ENCODE data around the gene PRKD2.

Gene PRKD2

GRCh38 chr19:46691104-46691503, 25.8 kb downstream of the PRKD2 start:
- H3K9ac ChIP-seq (ENCODE audit: low read length), result no peak overlapping the region
- no peak overlapping the region for H3K4me3 ChIP-seq (ENCODE audit: low read length)
- H3K4me1 ChIP-seq (ENCODE audit: control insufficient read depth, insufficient read depth, low read length), result no peaks in the 10 kb centered on the region
- peaks cover 28% of the 10 kb centered on the region for H3K36me3 ChIP-seq (ENCODE audit: control insufficient read depth, insufficient read depth, low read length)
- no peaks in the 10 kb centered on the region for H3K9me3 ChIP-seq (ENCODE audit: control insufficient read depth, low read length)
- H3K27me3 ChIP-seq (ENCODE audit: control insufficient read depth, insufficient read depth, low read length), result no peaks in the 10 kb centered on the region

GRCh38 chr19:46689358-46689757, 27.6 kb downstream of the PRKD2 start:
- H3K36me3 ChIP-seq (ENCODE audit: control insufficient read depth, insufficient read depth, low read length), result peaks cover 27% of the 10 kb centered on the region
- H3K9ac ChIP-seq (ENCODE audit: low read length), result no peak overlapping the region
- H3K4me1 ChIP-seq (ENCODE audit: control insufficient read depth, insufficient read depth, low read length), result no peaks in the 10 kb centered on the region
- H3K27me3 ChIP-seq (ENCODE audit: control insufficient read depth, insufficient read depth, low read length), result no peaks in the 10 kb centered on the region
- no peak overlapping the region for H3K4me3 ChIP-seq (ENCODE audit: low read length)
- no peaks in the 10 kb centered on the region for H3K9me3 ChIP-seq (ENCODE audit: control insufficient read depth, low read length)

- Histone ChIP-seq H3K36me3 (ENCODE audit: control insufficient read depth, insufficient read depth, low read length) (peaks cover 13% of the 10 kb centered on the region), H3K27me3 (ENCODE audit: control insufficient read depth, insufficient read depth, low read length) (no peaks in the 10 kb centered on the region), H3K4me3 (ENCODE audit: low read length) (no peak overlapping the region), H3K9ac (ENCODE audit: low read length) (no peak overlapping the region), H3K9me3 (ENCODE audit: control insufficient read depth, low read length) (no peaks in the 10 kb centered on the region), H3K4me1 (ENCODE audit: control insufficient read depth, insufficient read depth, low read length) (no peaks in the 10 kb centered on the region)
Measured at GRCh38 chr19:46687438-46688145, 29.3 kb downstream of the PRKD2 start.

- no peak overlapping the region for H3K9ac ChIP-seq (ENCODE audit: low read length)
- H3K36me3 ChIP-seq (ENCODE audit: control insufficient read depth, insufficient read depth, low read length), result no peaks in the 10 kb centered on the region
- no peaks in the 10 kb centered on the region for H3K9me3 ChIP-seq (ENCODE audit: control insufficient read depth, low read length)
- no peaks in the 10 kb centered on the region for H3K27me3 ChIP-seq (ENCODE audit: control insufficient read depth, insufficient read depth, low read length)
- H3K4me1 ChIP-seq (ENCODE audit: control insufficient read depth, insufficient read depth, low read length), result no peaks in the 10 kb centered on the region
- H3K4me3 ChIP-seq (ENCODE audit: low read length), result no peak overlapping the region
Measured at GRCh38 chr19:46685189-46685588, 31.7 kb downstream of the PRKD2 start.

GRCh38 chr19:46678110-46678732, 38.7 kb downstream of the PRKD2 start:
- Histone ChIP-seq H3K36me3 (ENCODE audit: control insufficient read depth, insufficient read depth, low read length) (peaks cover 18% of the 10 kb centered on the region), H3K9me3 (ENCODE audit: control insufficient read depth, low read length) (no peaks in the 10 kb centered on the region), H3K4me3 (ENCODE audit: low read length) (no peak overlapping the region)

GRCh38 chr19:46674416-46675178, 42.3 kb downstream of the PRKD2 start:
- Histone ChIP-seq H3K9ac (ENCODE audit: low read length) (no peak overlapping the region), H3K4me3 (ENCODE audit: low read length) (no peak overlapping the region), H3K4me1 (ENCODE audit: control insufficient read depth, insufficient read depth, low read length) (no peaks in the 10 kb centered on the region), H3K9me3 (ENCODE audit: control insufficient read depth, low read length) (no peaks in the 10 kb centered on the region), H3K27me3 (ENCODE audit: control insufficient read depth, insufficient read depth, low read length) (no peaks in the 10 kb centered on the region), H3K36me3 (ENCODE audit: control insufficient read depth, insufficient read depth, low read length) (peaks cover 18% of the 10 kb centered on the region)

More at GRCh38 chr19:46678110-46678732, 38.7 kb downstream of the PRKD2 start:
- no peaks in the 10 kb centered on the region for H3K27me3 ChIP-seq (ENCODE audit: control insufficient read depth, insufficient read depth, low read length)
- H3K4me1 ChIP-seq (ENCODE audit: control insufficient read depth, insufficient read depth, low read length), result no peaks in the 10 kb centered on the region
- H3K9ac ChIP-seq (ENCODE audit: low read length), result no peak overlapping the region

- Histone ChIP-seq H3K27me3 (ENCODE audit: control insufficient read depth, insufficient read depth, low read length) (no peaks in the 10 kb centered on the region), H3K4me3 (ENCODE audit: low read length) (no peak overlapping the region), H3K36me3 (ENCODE audit: control insufficient read depth, insufficient read depth, low read length) (peaks cover 8% of the 10 kb centered on the region), H3K9ac (ENCODE audit: low read length) (no peak overlapping the region), H3K9me3 (ENCODE audit: control insufficient read depth, low read length) (no peaks in the 10 kb centered on the region), H3K4me1 (ENCODE audit: control insufficient read depth, insufficient read depth, low read length) (no peaks in the 10 kb centered on the region)
Measured at GRCh38 chr19:46670813-46671212, 46.1 kb downstream of the PRKD2 start.

- H3K4me3 ChIP-seq (ENCODE audit: low read length), result no peak overlapping the region
- no peaks in the 10 kb centered on the region for H3K36me3 ChIP-seq (ENCODE audit: control insufficient read depth, insufficient read depth, low read length)
- H3K9ac ChIP-seq (ENCODE audit: low read length), result no peak overlapping the region
- H3K4me1 ChIP-seq (ENCODE audit: control insufficient read depth, insufficient read depth, low read length), result no peaks in the 10 kb centered on the region
- H3K27me3 ChIP-seq (ENCODE audit: control insufficient read depth, insufficient read depth, low read length), result no peaks in the 10 kb centered on the region
- no peaks in the 10 kb centered on the region for H3K9me3 ChIP-seq (ENCODE audit: control insufficient read depth, low read length)
Measured at GRCh38 chr19:46668662-46669061, 48.3 kb downstream of the PRKD2 start.

- no peak overlapping the region for H3K4me3 ChIP-seq (ENCODE audit: low read length)
- peaks cover 7% of the 10 kb centered on the region for H3K27me3 ChIP-seq (ENCODE audit: control insufficient read depth, insufficient read depth, low read length)
- H3K9ac ChIP-seq (ENCODE audit: low read length), result no peak overlapping the region
- peaks cover 12% of the 10 kb centered on the region for H3K4me1 ChIP-seq (ENCODE audit: control insufficient read depth, insufficient read depth, low read length)
- no peaks in the 10 kb centered on the region for H3K36me3 ChIP-seq (ENCODE audit: control insufficient read depth, insufficient read depth, low read length)
- no peaks in the 10 kb centered on the region for H3K9me3 ChIP-seq (ENCODE audit: control insufficient read depth, low read length)
Measured at GRCh38 chr19:46665072-46665471, 51.8 kb downstream of the PRKD2 start.

GRCh38 chr19:46661735-46662592, 55.0 kb downstream of the PRKD2 start:
- Histone ChIP-seq H3K9ac (ENCODE audit: low read length) (no peak overlapping the region), H3K4me3 (ENCODE audit: low read length) (peak overlapping the region; percentile 18), H3K4me1 (ENCODE audit: control insufficient read depth, insufficient read depth, low read length) (peaks cover 19% of the 10 kb centered on the region), H3K36me3 (ENCODE audit: control insufficient read depth, insufficient read depth, low read length) (no peaks in the 10 kb centered on the region), H3K9me3 (ENCODE audit: control insufficient read depth, low read length) (no peaks in the 10 kb centered on the region), H3K27me3 (ENCODE audit: control insufficient read depth, insufficient read depth, low read length) (peaks cover 27% of the 10 kb centered on the region)

- Histone ChIP-seq H3K9me3 (ENCODE audit: control insufficient read depth, low read length) (no peaks in the 10 kb centered on the region), H3K36me3 (ENCODE audit: control insufficient read depth, insufficient read depth, low read length) (no peaks in the 10 kb centered on the region), H3K4me1 (ENCODE audit: control insufficient read depth, insufficient read depth, low read length) (peaks cover 19% of the 10 kb centered on the region), H3K27me3 (ENCODE audit: control insufficient read depth, insufficient read depth, low read length) (peaks cover 27% of the 10 kb centered on the region), H3K9ac (ENCODE audit: low read length) (peak within 1 kb of the TSS; percentile 41), H3K4me3 (ENCODE audit: low read length) (peak within 1 kb of the TSS; percentile 18)
Measured at GRCh38 chr19:46661020-46661731, 55.7 kb downstream of the PRKD2 start, which contains the start of gene DACT3. TSS of gene DACT3 (minus strand) at chr19:46661182. CDS start at chr19:46661064, 118 bp downstream.

Measured in mucosa of stomach (tissue), 1 donor.